Effector memory CD8-positive, alpha-beta T cell (primary cell): Measurements from ENCODE around the gene PDXDC1.
"Not testable (repeated sequence)": the region's sequence is repeated elsewhere in the genome, so short reads cannot be mapped to it uniquely, and the experiment has no call there.

Experiments
- ATAC-seq: fragments of 150-1000 bp; cut with Tn5 transposase; replicated peaks from 2 replicates; pipeline ENCODE4 v1.10.0; 2021; ENCODE audit warnings: mild to moderate bottlenecking, moderate library complexity
- DNase-seq, 3 experiments: peaks; one replicate each; pipeline ENCODE4 v3.0.0; 2021
- H3K27ac Mint-ChIP-seq, 2 donors: one replicate each; pipeline ENCODE4 v1.8.0; 2022; ENCODE audit warnings: mild to moderate bottlenecking in 2 of 2, mixed read lengths in 2 of 2, moderate library complexity in 2 of 2
- H3K27me3 Mint-ChIP-seq, 2 donors: one replicate each; pipeline ENCODE4 v1.8.0; 2022; ENCODE audit warnings: mixed read lengths in 2 of 2
- H3K36me3 Mint-ChIP-seq: one replicate; pipeline ENCODE4 v1.8.0; 2022; ENCODE audit warnings: mild to moderate bottlenecking, moderate library complexity, mixed read lengths; ENCODE audit not compliant: insufficient read depth
- H3K4me1 Mint-ChIP-seq, 2 donors: one replicate each; pipeline ENCODE4 v1.8.0; 2022; ENCODE audit warnings: low read depth in 2 of 2, mixed read lengths in 2 of 2
- H3K4me3 Mint-ChIP-seq, 2 donors: one replicate each; pipeline ENCODE4 v1.8.0; 2022; ENCODE audit warnings: mild to moderate bottlenecking in 2 of 2, mixed read lengths in 2 of 2, moderate library complexity in 2 of 2
- H3K9me3 Mint-ChIP-seq, 2 donors: one replicate each; pipeline ENCODE4 v1.8.0; 2022; ENCODE audit warnings: mixed read lengths in 2 of 2

Gene PDXDC1

DNA sequence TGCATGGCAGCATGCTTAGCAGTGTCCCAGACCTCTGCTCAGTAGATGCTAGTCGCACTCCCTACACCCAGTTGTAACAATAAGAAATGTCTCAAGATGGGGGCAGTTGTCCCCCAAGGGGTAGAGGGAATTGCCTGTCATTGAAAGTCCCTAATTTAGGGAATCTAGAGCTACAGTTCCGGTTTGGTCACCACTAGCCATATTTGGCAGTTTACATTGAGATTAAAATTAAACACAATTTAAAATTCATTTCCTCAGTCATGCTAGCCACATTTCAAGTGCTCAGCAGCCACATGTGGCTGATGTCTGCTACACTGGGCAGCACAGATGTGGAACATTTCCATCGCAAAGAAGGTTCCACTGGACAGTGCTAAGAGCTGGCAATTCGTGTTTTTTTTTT lies 4.1 kb downstream of the PDXDC1 start:
- H3K9me3 Mint-ChIP-seq, DNase-seq, H3K4me3 Mint-ChIP-seq, H3K27me3 Mint-ChIP-seq, ATAC-seq: not testable (repeated sequence)
- Mint-ChIP-seq H3K27ac (peak overlapping the region in 1 of 2 donors; percentile 69), H3K4me1 (peaks cover 13 to 48% of the 10 kb centered on the region in 2 donors), H3K36me3 (peaks cover 24% of the 10 kb centered on the region)

DNA sequence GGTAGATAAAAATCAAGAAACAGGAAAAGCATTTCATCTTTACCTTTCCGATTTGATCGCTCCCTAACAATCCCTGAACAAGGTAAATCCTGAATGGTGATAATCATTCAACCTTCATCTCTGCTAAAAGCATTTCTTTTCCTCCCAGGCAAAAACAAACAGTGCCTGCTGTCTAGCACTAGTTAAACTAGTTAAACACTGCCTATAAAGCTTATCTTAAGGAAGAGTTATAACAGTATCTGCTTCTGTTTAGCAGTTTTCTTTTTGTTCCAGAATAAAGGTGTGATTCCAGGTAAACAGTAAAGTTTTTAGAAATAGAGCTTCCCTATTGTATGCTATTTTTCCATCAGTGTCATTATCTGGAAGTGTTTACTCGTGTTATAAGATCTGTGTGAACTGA lies 6.4 kb downstream of the PDXDC1 start:
- not testable (repeated sequence) for ATAC-seq, H3K27me3 Mint-ChIP-seq, H3K27ac Mint-ChIP-seq, DNase-seq, H3K4me3 Mint-ChIP-seq, H3K9me3 Mint-ChIP-seq
- peaks cover 32% of the 10 kb centered on the region for H3K36me3 Mint-ChIP-seq
- H3K4me1 Mint-ChIP-seq: peaks cover 12 to 49% of the 10 kb centered on the region in 2 donors

DNA sequence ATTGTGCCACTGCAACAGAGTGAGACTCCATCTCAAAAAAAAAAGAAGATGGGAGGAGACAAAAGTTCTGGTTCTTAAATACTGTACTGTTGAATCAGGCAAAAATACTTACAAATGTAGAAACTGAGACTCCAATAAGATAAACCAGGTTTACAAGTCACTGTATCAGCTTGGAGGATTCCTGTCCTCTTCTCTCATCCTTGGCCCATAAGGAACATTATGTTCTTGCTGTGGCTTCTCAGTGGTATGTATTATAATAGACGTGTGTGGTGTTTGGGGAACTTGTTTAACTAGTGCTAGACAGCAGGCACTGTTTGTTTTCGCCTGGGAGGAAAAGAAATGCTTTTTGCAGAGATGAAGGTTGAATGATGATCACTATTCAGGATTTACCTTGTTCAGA lies 7.7 kb downstream of the PDXDC1 start:
- not testable (repeated sequence) for ATAC-seq, H3K4me3 Mint-ChIP-seq, DNase-seq, H3K27me3 Mint-ChIP-seq, H3K9me3 Mint-ChIP-seq
- peak overlapping the region in 1 of 2 donors; percentile 74 for H3K27ac Mint-ChIP-seq
- peaks cover 13 to 43% of the 10 kb centered on the region in 2 donors for H3K4me1 Mint-ChIP-seq
- H3K36me3 Mint-ChIP-seq: peaks cover 33% of the 10 kb centered on the region

DNA sequence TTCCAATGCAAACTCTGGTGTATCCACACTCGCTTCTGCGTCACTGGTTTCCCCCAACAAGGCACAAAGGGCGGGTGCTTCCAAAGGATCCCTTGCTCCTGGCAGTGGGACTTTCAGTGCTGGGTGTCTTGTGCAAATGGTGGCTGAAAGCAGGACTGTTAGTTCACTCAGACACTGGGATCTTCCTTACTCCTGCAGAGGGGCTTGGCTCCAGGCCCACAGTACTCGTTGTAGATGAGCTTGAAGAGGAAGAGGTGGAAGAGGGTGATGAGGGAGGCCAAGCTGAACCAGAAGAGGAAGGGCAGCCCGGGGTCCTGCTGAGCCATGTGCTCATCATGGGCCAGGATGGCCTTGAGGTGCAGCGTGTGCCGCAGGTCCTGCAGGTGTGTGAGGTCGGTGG lies 13.3 kb downstream of the PDXDC1 start:
- ATAC-seq, H3K27me3 Mint-ChIP-seq, DNase-seq, H3K9me3 Mint-ChIP-seq, H3K4me3 Mint-ChIP-seq: not testable (repeated sequence)
- H3K27ac Mint-ChIP-seq: peak overlapping the region; percentile 4 to 85
- H3K4me1 Mint-ChIP-seq: peaks cover 19 to 39% of the 10 kb centered on the region in 2 donors
- H3K36me3 Mint-ChIP-seq: peaks cover 37% of the 10 kb centered on the region

DNA sequence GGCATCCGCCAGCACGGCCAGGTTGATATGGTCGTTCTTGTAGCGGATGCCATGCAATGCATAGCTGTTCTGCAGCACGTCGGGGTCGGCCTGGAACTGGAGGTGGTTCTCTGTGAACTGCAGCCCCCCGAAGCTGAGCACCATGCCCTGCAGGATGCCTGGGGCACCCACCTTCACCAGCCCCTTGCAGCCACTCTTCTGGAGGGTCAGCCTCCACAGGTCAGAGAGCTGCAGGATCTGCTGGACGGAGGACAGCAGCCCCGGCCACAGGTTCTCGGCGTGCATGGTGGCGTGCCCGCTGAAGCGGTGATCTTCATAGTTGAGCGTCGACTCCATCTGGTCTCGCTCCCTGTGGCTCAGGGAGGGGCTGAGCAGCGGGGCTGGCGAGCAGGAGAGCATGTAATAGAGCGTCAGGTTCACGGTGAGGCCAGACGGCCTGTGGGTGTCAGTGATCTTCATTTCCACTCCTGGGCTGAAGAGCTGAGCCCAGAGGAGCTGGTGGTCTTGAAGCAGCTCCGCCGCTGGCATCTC lies 13.9 kb downstream of the PDXDC1 start:
- H3K27me3 Mint-ChIP-seq: not testable (repeated sequence)

DNA sequence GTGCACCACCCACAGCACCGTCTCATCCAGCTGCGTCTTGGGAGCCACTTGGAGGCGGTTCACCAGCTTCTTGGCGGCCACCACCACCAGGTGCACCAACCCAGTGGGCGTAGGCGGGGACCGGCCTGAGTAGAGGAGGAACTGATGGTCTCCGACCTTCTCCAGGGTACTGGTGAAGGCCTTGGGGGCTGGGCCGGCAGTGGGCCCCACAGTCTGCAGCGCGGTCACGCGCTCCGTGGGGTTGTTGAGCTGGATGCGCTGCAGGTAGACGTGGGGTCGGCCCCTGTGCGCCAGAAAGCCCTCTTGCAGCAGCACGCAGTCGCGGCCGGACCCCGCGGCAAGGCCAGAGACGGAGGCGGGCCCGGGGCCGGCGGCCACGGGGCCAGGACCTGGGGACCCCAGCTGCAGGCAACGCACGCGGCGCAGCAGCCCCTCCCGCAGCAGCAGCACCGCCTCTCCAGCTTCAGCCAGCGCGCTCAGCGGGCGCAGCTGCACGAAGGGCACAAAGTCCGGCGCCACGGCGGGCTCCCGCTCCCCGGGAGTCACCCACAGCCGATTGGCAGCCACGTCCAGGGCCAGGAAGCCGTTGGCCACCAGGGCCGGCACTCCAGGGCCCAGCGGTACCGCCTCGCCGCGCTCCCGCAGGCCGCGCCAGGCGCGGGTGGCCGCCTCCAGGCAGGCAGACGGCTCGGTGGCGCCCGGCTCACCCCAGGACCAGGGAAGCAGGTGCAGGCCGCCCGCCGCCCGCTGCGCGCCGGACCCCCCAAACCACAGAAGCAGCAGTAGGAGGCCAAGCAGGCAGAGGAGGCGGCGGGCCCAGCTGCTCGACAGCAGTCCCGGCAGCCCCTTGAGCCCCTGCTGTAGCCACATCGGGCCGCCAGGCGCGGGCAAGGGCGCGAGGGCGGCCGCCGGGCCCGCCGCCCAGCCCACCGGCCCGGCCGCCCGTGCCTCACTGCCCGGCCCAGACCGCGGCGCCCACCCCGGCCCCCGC lies 14.8 kb downstream of the PDXDC1 start:
- H3K9me3 Mint-ChIP-seq, ATAC-seq, DNase-seq, H3K27me3 Mint-ChIP-seq: not testable (repeated sequence)
- Mint-ChIP-seq H3K4me3 (peak overlapping the region in 1 of 2 donors; percentile 47), H3K36me3 (peaks cover 31% of the 10 kb centered on the region), H3K4me1 (peaks cover 23 to 45% of the 10 kb centered on the region in 2 donors), H3K27ac (peak overlapping the region in 1 of 2 donors; percentile 72)

More for the DNA sequence above, 13.9 kb downstream of the PDXDC1 start:
- Mint-ChIP-seq H3K4me3 (peak overlapping the region in 1 of 2 donors; percentile 47), H3K36me3 (peaks cover 37% of the 10 kb centered on the region), H3K4me1 (peaks cover 19 to 42% of the 10 kb centered on the region in 2 donors), H3K27ac (peak overlapping the region; percentile 4 to 85)
- DNase-seq, H3K9me3 Mint-ChIP-seq: not testable (repeated sequence)
- ATAC-seq: peak; percentile 35

DNA sequence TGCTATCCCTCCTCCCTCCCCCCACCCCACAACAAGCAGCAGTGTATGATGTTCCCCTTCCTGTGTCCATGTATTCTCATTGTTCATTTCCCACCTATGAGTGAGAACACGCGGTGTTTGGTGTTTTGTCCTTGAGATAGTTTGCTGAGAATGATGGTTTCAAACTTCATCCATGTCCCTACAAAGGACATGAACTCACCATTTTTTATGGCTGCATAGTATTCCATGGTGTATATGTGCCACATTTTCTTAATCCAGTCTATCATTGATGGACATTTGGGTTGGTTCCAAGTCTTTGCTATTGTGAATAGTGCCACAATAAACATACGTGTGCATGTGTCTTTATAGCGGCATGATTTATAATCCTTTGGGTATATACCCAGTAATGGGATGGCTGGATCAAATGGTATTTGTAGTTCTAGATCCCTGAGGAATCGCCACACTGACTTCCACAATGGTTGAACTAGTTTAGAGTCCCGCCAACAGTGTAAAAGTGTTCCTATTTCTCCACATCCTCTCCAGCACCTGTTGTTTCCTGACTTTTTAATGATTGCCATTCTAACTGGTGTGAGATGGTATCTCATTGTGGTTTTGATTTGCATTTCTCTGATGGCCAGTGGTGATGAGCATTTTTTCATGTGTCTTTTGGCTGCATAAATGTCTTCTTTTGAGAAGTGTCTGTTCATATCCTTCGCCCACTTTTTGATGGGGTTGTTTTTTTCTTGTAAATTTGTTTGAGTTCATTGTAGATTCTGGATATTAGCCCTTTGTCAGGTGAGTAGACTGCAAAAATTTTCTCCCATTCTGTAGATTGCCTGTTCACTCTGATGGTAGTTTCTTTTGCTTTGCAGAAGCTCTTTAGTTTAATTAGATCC lies 18.7 kb downstream of the PDXDC1 start:
- H3K4me3 Mint-ChIP-seq, H3K27ac Mint-ChIP-seq, H3K9me3 Mint-ChIP-seq, H3K27me3 Mint-ChIP-seq, ATAC-seq, DNase-seq: not testable (repeated sequence)
- Mint-ChIP-seq H3K4me1 (peaks cover 23 to 50% of the 10 kb centered on the region in 2 donors), H3K36me3 (peaks cover 13% of the 10 kb centered on the region)

DNA sequence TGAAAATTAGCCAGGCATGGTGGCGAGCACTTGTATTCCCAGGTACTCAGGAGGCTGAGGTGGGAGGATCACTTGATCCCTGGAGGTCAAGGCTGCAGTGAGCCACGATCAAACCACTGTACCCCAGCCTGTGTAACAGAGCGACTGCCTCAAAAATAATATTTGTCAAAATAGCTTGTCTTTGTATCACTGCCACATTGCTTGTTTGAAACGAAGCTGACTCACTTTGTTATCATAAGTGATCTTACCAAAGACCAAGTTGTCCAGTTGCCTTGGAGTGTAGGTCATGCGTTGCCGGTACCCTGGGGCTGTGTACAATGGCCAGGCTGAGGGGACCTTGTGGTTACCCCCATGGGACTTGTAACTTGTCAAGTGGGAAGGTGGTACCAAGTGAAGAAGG lies 21.9 kb downstream of the PDXDC1 start:
- not testable (repeated sequence) for DNase-seq, H3K27ac Mint-ChIP-seq, H3K27me3 Mint-ChIP-seq, H3K9me3 Mint-ChIP-seq, ATAC-seq, H3K4me3 Mint-ChIP-seq
- Mint-ChIP-seq H3K4me1 (peaks cover 16 to 36% of the 10 kb centered on the region in 2 donors), H3K36me3 (peaks cover 24% of the 10 kb centered on the region)

DNA sequence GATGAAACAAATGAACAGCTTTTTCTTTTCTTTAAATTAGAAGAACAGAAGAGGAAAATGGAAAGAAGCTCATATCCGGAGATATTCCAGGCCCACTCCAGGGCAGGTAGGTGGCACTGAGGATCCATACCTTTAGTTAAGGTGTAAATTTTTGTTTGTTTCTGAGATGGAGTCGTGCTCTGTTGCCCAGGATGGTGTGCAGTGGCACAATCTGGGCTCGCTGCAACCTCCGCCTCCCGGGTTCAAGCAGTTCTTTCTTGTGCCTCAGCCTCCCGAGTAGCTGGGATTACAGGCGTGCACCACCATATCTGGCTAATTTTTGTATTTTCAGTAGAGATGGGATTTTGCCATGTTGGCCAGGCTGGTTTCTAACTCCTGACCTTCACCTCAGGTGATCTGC lies 23.5 kb downstream of the PDXDC1 start:
- H3K9me3 Mint-ChIP-seq, H3K4me3 Mint-ChIP-seq, H3K27ac Mint-ChIP-seq, H3K27me3 Mint-ChIP-seq, ATAC-seq, DNase-seq: not testable (repeated sequence)
- H3K4me1 Mint-ChIP-seq: peaks cover 14 to 25% of the 10 kb centered on the region in 2 donors
- peaks cover 27% of the 10 kb centered on the region for H3K36me3 Mint-ChIP-seq

DNA sequence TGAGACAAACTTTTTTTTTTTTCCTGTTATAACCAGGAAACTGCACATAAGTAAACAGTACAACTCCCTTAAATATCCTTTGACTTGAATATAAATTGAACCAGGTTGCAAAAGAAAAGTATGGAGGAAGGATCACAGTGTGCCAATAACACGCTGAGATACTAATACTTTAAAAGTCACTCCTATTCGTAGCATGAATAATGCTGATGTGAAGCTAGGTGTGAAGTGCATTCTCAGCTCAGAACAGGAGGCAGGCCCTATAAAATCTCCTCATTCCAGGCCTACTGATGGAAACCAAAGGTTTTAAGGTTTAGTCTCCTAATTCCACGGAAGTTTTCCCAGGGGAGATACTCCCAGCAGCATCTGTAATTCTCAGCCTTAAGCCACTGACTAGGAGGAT lies 25.0 kb downstream of the PDXDC1 start:
- peaks cover 40% of the 10 kb centered on the region for H3K36me3 Mint-ChIP-seq
- H3K4me3 Mint-ChIP-seq, H3K27ac Mint-ChIP-seq, DNase-seq, H3K27me3 Mint-ChIP-seq, H3K9me3 Mint-ChIP-seq, ATAC-seq: not testable (repeated sequence)
- peaks cover 9 to 15% of the 10 kb centered on the region in 2 donors for H3K4me1 Mint-ChIP-seq

DNA sequence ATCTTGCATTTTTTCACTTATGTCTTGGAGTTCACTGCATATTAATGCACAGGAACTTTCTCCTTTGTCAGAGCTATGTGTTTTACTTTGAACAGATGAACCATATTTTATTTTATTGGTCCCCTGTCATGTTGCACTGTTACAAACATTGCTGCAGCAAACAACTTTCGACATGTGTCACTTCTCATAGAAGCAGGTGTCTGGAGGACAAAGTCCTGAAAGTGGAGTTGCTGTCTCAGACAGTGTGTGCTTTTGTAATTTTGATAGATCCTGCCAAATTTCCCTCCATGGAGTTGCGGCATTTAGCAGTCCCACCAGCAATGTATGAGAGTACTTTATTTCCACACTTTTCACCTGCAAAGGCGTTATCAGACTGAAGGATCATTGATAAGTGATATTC lies 27.6 kb downstream of the PDXDC1 start:
- ATAC-seq, H3K4me3 Mint-ChIP-seq, H3K27ac Mint-ChIP-seq, H3K4me1 Mint-ChIP-seq, DNase-seq, H3K27me3 Mint-ChIP-seq, H3K9me3 Mint-ChIP-seq: not testable (repeated sequence)
- H3K36me3 Mint-ChIP-seq: peaks cover 62% of the 10 kb centered on the region

DNA sequence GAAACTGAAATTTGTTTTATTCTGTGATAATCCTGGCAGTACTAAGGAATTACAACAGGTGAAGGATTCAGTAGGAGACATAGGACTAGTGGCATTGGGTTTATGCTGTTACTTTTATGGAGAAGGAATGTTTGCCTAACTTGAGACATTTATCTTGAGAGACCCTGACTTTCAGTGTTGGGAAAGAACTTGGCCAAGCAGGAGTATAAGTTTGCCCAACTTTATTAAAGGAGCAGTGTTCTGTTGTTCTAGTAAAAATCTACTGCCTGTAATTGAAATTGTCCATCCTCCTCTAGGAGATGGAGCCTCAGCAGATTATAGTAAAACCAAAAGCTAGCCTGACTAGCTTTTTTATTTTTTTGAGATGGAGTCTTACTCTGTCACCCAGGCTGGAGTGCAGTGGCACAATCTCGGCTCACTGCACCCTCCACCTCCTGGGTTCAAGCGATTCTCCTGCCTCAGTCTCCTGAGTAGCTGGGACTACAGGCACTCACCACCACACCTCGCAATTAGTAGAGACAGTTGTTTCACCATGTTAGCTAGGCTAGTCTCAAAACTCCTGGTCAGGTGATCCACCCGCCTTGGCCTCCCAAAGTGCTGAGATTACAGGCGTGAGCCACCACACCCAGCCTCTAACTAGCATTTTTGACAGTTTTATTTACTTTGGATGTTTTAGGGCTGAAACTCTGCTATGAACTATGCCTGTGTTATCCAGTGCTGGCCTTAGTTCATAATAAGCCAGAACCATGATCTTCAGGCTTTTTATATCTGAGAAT lies 30.7 kb downstream of the PDXDC1 start:
- H3K4me1 Mint-ChIP-seq: peaks cover 5 to 17% of the 10 kb centered on the region in 2 donors
- not testable (repeated sequence) for ATAC-seq, H3K9me3 Mint-ChIP-seq, H3K4me3 Mint-ChIP-seq, H3K27me3 Mint-ChIP-seq, DNase-seq
- peaks cover 74% of the 10 kb centered on the region for H3K36me3 Mint-ChIP-seq
- H3K27ac Mint-ChIP-seq: peak overlapping the region in 1 of 2 donors; percentile 47
